Caco-2 (cell line): Measurements from ENCODE around the gene GFRA1. TPM values are rescaled to one million over a fixed set of nuclear protein-coding genes. Genes with fewer than 3 reads are reported as not detected.

Source experiments
- BruUV-seq: library from RNA; stranded (reverse); fragments of 400-500 nt; replicated peaks from 2 replicates; lab custom pipeline; 2021; lab: Mats Ljungman, UMichigan
- CTCF ChIA-PET: fragments of 300-600 bp; sonication (Branson Sonifier 250); formaldehyde crosslinking; loops from one replicate; lab custom pipeline; 2022; ENCODE audit warnings: antibody characterized with exemption; lab: Charles Lee
- POLR2A ChIA-PET: fragments of 300-600 bp; sonication (Branson Sonifier 250); formaldehyde crosslinking; loops from one replicate; lab custom pipeline; 2022; ENCODE audit warnings: antibody characterized with exemption; lab: Charles Lee
- DNase-seq, 2 experiments: peaks; one replicate each; pipeline versions ENCODE4 v3.0.0 to v3.0.0-alpha.2; 2020 to 2022
- H3K27me3 ChIP-seq: replicated peaks from 2 replicates; pipeline ENCODE4 v1.6.0; 2011; ENCODE audit warnings: low read length; ENCODE audit not compliant: control insufficient read depth, insufficient read depth
- H3K36me3 ChIP-seq: 2 replicates; pipeline ENCODE4 v1.5.1; 2011; ENCODE audit warnings: low read length; ENCODE audit not compliant: control insufficient read depth, insufficient read depth
- H3K4me1 ChIP-seq: fragments of 250-450 bp; sonication (Bioruptor Pico); 2 replicates; pipeline ENCODE4 v1.5.1; 2020; ENCODE audit warnings: mild to moderate bottlenecking
- H3K4me3 ChIP-seq: 2 replicates; pipeline ENCODE4 v1.5.1; 2011; ENCODE audit warnings: low read depth, mild to moderate bottlenecking, control low read depth, low read length
- H3K9me3 ChIP-seq: fragments of 250-450 bp; sonication (Bioruptor Pico); 2 replicates; pipeline ENCODE4 v1.5.1; 2020; ENCODE audit warnings: mild to moderate bottlenecking, moderate library complexity
- H3K27ac Mint-ChIP-seq: one replicate; pipeline ENCODE4 v1.8.0; 2022; ENCODE audit warnings: mixed read lengths; ENCODE audit not compliant: unreplicated experiment
- H3K27me3 Mint-ChIP-seq: one replicate; pipeline ENCODE4 v1.8.0; 2022; ENCODE audit warnings: mixed read lengths; ENCODE audit not compliant: insufficient read depth, unreplicated experiment
- H3K36me3 Mint-ChIP-seq: one replicate; pipeline ENCODE4 v1.8.0; 2022; ENCODE audit warnings: mild to moderate bottlenecking, mixed read lengths; ENCODE audit not compliant: insufficient read depth, unreplicated experiment
- H3K4me1 Mint-ChIP-seq: one replicate; pipeline ENCODE4 v1.8.0; 2022; ENCODE audit warnings: low read depth, mixed read lengths; ENCODE audit not compliant: unreplicated experiment
- H3K4me3 Mint-ChIP-seq: one replicate; pipeline ENCODE4 v1.8.0; 2022; ENCODE audit warnings: mild to moderate bottlenecking, moderate library complexity, mixed read lengths; ENCODE audit not compliant: unreplicated experiment
- H3K9me3 Mint-ChIP-seq: one replicate; pipeline ENCODE4 v1.8.0; 2022; ENCODE audit warnings: mixed read lengths; ENCODE audit not compliant: unreplicated experiment
- intact Hi-C: fragments of 100-400 bp; cut with micrococcal nuclease; formaldehyde crosslinking; loops from one replicate; pipeline ENCODE4 v1.10.0; 2022; ENCODE audit not compliant: unreplicated experiment
- total RNA-seq: library from RNA; stranded (reverse); gene quantifications from 2 replicates; pipeline ENCODE4 v1.2.3, GENCODE V29; 2022
- TF ChIP-seq, protein P1 (sequence below), 2 experiments: fragments of 200-600 bp in 1 of 2; IDR thresholded peaks; 1 replicate in 1 of 2; 2 replicates in 1 of 2; pipeline versions ENCODE4 v1.5.1 to v1.8.0; 2011 to 2022; ENCODE audit warnings: antibody characterized with exemption in 1 of 2, control low read depth in 1 of 2, inconsistent platforms in 1 of 2, low read depth in 1 of 2, low read length in 1 of 2, mild to moderate bottlenecking in 1 of 2, moderate library complexity in 1 of 2; ENCODE audit not compliant: insufficient read depth in 1 of 2, severe bottlenecking in 1 of 2, unreplicated experiment in 1 of 2

Gene GFRA1
- total RNA-seq, 1 experiment from 2014 or later = not detected

DNA sequence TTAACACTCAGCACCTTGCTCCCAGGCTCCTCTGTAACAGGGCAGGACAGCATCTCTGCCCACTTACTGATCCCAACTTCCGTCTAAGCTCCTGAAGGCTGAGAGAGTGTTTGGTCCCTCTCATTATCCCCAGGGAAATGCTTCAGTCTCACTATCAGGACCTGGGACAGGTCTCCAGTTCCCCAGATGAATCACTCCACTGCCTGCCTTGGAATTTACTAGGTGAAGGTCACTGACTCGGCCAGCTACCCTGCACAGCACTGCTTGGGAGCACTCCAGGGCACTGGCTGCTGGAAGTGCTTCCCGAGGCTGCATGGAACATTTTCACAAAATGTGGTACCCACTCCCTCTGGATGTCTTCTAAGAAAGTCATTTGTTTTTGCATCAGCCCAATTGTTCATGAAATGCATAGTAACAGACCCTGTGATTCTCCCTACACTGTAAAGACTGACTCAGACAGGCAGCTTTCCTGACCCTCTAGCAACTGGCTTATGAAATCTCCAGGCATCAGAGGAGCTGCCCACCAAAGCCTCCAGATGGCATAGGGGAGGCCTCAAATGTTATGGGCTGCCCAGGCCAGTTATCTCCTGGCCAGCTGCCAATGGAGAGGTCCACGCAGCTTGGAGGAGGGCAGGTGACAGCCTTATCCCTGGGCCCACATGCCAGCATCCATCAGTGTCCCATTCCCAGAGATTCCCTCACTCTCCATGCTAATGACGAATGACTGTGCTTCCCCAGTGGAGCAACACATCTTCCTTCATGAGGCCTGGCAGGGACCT lies 89.1 kb downstream of the GFRA1 start:
- no peak overlapping the region for H3K27ac Mint-ChIP-seq
- Histone ChIP-seq H3K27me3 (no peaks in the 10 kb centered on the region), H3K36me3 (no peaks in the 10 kb centered on the region), H3K4me3 (no peak overlapping the region), H3K9me3 (no peaks in the 10 kb centered on the region), H3K4me1 (no peaks in the 10 kb centered on the region)
- peaks cover 8% of the 10 kb centered on the region for H3K27me3 Mint-ChIP-seq
- CTCF ChIA-PET = no interaction called here
- no peak overlapping the region for H3K4me3 Mint-ChIP-seq
- no peaks in the 10 kb centered on the region for H3K4me1 Mint-ChIP-seq
- BruUV-seq = no TSS peak
- POLR2A ChIA-PET = no interaction called here
- TF ChIP-seq, protein P1, sequence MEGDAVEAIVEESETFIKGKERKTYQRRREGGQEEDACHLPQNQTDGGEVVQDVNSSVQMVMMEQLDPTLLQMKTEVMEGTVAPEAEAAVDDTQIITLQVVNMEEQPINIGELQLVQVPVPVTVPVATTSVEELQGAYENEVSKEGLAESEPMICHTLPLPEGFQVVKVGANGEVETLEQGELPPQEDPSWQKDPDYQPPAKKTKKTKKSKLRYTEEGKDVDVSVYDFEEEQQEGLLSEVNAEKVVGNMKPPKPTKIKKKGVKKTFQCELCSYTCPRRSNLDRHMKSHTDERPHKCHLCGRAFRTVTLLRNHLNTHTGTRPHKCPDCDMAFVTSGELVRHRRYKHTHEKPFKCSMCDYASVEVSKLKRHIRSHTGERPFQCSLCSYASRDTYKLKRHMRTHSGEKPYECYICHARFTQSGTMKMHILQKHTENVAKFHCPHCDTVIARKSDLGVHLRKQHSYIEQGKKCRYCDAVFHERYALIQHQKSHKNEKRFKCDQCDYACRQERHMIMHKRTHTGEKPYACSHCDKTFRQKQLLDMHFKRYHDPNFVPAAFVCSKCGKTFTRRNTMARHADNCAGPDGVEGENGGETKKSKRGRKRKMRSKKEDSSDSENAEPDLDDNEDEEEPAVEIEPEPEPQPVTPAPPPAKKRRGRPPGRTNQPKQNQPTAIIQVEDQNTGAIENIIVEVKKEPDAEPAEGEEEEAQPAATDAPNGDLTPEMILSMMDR (IDR thresholded peaks at IDR 0.05; ENCODE audit: insufficient read depth in 1 of 2, low read depth in 1 of 2, low read length in 1 of 2, severe bottlenecking in 1 of 2, unreplicated experiment in 1 of 2) = no peak
- no peaks in the 10 kb centered on the region for H3K9me3 Mint-ChIP-seq
- no peaks in the 10 kb centered on the region for H3K36me3 Mint-ChIP-seq
- DNase-seq = peak; percentile 38 to 41
- intact Hi-C loops = no loop called here

DNA sequence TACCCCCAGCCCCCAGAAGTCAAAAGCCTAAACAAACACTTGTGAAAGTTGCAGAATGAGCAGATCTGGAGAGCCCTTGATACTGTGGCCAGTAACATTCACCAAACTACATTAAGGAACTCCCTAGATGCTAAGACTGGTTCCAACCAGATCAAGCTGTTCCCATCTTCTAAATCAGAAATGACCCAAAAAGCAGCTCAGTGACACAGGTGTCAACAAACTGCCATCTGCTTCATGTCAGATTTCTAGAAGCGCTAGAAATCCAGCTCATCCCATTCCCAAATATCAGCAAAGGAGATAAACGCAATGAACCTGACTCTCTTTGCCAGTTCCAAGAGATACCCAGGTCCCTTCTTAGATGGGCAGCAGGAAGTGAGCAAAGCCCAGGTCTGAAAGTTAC lies 90.6 kb downstream of the GFRA1 start:
- Mint-ChIP-seq H3K9me3 (no peaks in the 10 kb centered on the region), H3K4me1 (no peaks in the 10 kb centered on the region), H3K4me3 (no peak overlapping the region), H3K27ac (no peak overlapping the region), H3K27me3 (peaks cover 8% of the 10 kb centered on the region), H3K36me3 (no peaks in the 10 kb centered on the region)
- ChIA-PET POLR2A (no interaction called here), CTCF (no interaction called here)
- intact Hi-C loops = no loop called here
- TF ChIP-seq, protein P1 (IDR thresholded peaks at IDR 0.05; ENCODE audit: insufficient read depth in 1 of 2, low read depth in 1 of 2, low read length in 1 of 2, severe bottlenecking in 1 of 2, unreplicated experiment in 1 of 2) = no peak
- H3K4me3 ChIP-seq = no peak overlapping the region
- H3K27me3 ChIP-seq = no peaks in the 10 kb centered on the region
- no peaks in the 10 kb centered on the region for H3K36me3 ChIP-seq
- no peaks in the 10 kb centered on the region for H3K9me3 ChIP-seq
- no TSS peak for BruUV-seq
- H3K4me1 ChIP-seq = no peaks in the 10 kb centered on the region
- no peak for DNase-seq

- DNase-seq = no peak
- no peak overlapping the region for H3K4me3 Mint-ChIP-seq
- no peak overlapping the region for H3K27ac Mint-ChIP-seq
- TF ChIP-seq, protein P1 (IDR thresholded peaks at IDR 0.05; ENCODE audit: insufficient read depth in 1 of 2, low read depth in 1 of 2, low read length in 1 of 2, severe bottlenecking in 1 of 2, unreplicated experiment in 1 of 2) = no peak
- no peak overlapping the region for H3K4me3 ChIP-seq
- H3K4me1 ChIP-seq = no peaks in the 10 kb centered on the region
- H3K4me1 Mint-ChIP-seq = no peaks in the 10 kb centered on the region
- intact Hi-C loops = no loop called here
- BruUV-seq = no TSS peak
- POLR2A ChIA-PET = no interaction called here
- no peaks in the 10 kb centered on the region for H3K9me3 ChIP-seq
- peaks cover 5% of the 10 kb centered on the region for H3K27me3 Mint-ChIP-seq
- no peaks in the 10 kb centered on the region for H3K36me3 ChIP-seq
- CTCF ChIA-PET = no interaction called here
- H3K36me3 Mint-ChIP-seq = no peaks in the 10 kb centered on the region
- H3K9me3 Mint-ChIP-seq = no peaks in the 10 kb centered on the region
- no peaks in the 10 kb centered on the region for H3K27me3 ChIP-seq
Measured at GRCh38 chr10:116178086-116178605, 94.9 kb downstream of the GFRA1 start.
